Measurements from ENCODE around the gene PAM.

GRCh38 chr5:102991802-102992201, 236.7 kb downstream of the PAM start:
- TF ChIP-seq CTCF (IDR thresholded peaks at IDR 0.05; ENCODE audit: low read length): no peak
- TF ChIP-seq EZH2 (optimal IDR thresholded peaks at IDR 0.05; ENCODE audit: low read depth, low read length): no peak

Data from MM.1S (cell line).